AG04450 (cell line): ENCODE results near the gene RPL35A. TPM values are rescaled to one million over a fixed set of nuclear protein-coding genes. Genes with fewer than 3 reads are reported as not detected.

Experiments used
- CTCF ChIA-PET: fragments of 300-600, 350-600 bp; formaldehyde crosslinking; extraction: SDS; loops from one replicate; lab custom pipeline; 2022; ENCODE audit warnings: antibody characterized with exemption, inconsistent platforms; lab: Charles Lee
- POLR2A ChIA-PET: fragments of 350-600 bp; formaldehyde crosslinking; extraction: SDS; loops from one replicate; lab custom pipeline; 2021; ENCODE audit warnings: antibody characterized with exemption, inconsistent platforms; lab: Yijun Ruan, JAX
- DNase-seq: peaks from one replicate; pipeline ENCODE4 v3.0.0-alpha.2; 2011; ENCODE audit warnings: low read depth, low spot score
- H3K27ac ChIP-seq: one replicate; pipeline ENCODE4 v1.5.1; 2012; ENCODE audit warnings: low read depth, low read length, control low read depth
- H3K27me3 ChIP-seq: one replicate; pipeline ENCODE4 v1.6.0; 2012; ENCODE audit warnings: low read length; ENCODE audit not compliant: control insufficient read depth, insufficient read depth
- H3K4me3 ChIP-seq: 2 replicates; pipeline ENCODE4 v1.5.1; 2011; ENCODE audit warnings: mild to moderate bottlenecking, low read depth, low read length, control low read depth
- H3K9me3 ChIP-seq: 2 replicates; pipeline ENCODE4 v1.5.1; 2012; ENCODE audit warnings: low read length; ENCODE audit not compliant: control insufficient read depth, insufficient read depth
- CTCF ChIP-seq: IDR thresholded peaks from 2 replicates; pipeline ENCODE4 v1.5.1; 2011; ENCODE audit warnings: low read depth, low read length, control low read depth, inconsistent platforms
- polyA plus RNA-seq: library from polyadenylated mRNA; depleted of rRNA; stranded (reverse); fragments of >200 nt; gene quantifications from 2 replicates; pipeline ENCODE4 v1.2.3, GENCODE V29; 2011; rRNA removed
- small RNA-seq: library from RNA; depleted of rRNA; stranded (forward); fragments of <200 nt; gene quantifications from one replicate; pipeline ENCODE3, GENCODE V24; 2012; ENCODE audit warnings: low read depth; ENCODE audit not compliant: insufficient read length

RPL35A gene
- polyA plus RNA-seq, 1 experiment, result 1,562 TPM

DNA sequence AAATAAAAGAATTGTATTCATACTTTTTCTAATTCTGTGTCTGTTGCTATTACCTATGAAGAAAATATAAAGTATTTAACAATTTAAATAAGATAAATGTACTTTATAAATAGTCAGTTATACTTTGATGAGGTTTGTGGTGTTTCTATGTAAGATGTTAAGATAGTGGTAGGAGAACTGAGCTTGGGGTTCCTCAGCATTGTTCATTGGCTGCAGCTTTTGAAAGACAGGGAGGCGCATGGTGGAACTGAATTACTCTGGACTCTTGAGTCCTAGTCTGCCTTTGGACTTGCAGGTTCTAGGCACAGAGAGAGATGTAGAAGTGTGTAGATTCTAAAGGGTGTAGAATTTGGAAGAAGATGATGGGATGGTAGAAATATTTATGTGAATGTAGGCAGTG lies 33.1 kb downstream of the RPL35A start:
- Histone ChIP-seq H3K27ac (no peak overlapping the region), H3K4me3 (no peak overlapping the region), H3K9me3 (no peaks in the 10 kb centered on the region), H3K27me3 (no peaks in the 10 kb centered on the region)
- POLR2A ChIA-PET, result no interaction called here
- no peak for DNase-seq
- no peak for TF ChIP-seq CTCF
- CTCF ChIA-PET, result no interaction called here

- H3K27ac ChIP-seq, result no peak overlapping the region
- H3K9me3 ChIP-seq, result no peaks in the 10 kb centered on the region
- ChIA-PET POLR2A (no interaction called here), CTCF (no interaction called here)
- DNase-seq, result no peak
- TF ChIP-seq CTCF, result no peak
- H3K27me3 ChIP-seq, result no peaks in the 10 kb centered on the region
- H3K4me3 ChIP-seq, result no peak overlapping the region
Measured at GRCh38 chr3:197989651-197990050, 39.7 kb downstream of the RPL35A start.

DNA sequence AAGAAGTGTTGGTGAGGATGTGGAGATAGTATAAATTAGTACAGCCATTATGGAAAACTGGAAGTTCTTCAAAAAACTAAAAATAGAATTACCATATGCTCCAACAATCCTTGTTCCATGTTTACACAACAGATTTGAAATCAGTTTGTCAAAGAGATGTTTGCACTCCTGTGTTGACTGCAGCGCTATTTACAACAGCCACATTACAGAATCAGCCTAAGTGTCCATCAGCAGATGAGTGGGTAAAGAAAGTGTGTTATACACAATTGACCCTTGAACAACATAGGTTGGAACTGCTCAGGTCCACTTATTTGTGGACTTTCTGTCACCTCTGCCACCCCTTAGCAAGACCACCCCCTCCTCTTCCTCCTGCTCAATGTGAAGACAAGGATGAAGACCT lies 44.7 kb downstream of the RPL35A start:
- Histone ChIP-seq H3K27me3 (no peaks in the 10 kb centered on the region), H3K27ac (no peak overlapping the region), H3K9me3 (no peaks in the 10 kb centered on the region), H3K4me3 (no peak overlapping the region)
- DNase-seq, result no peak
- TF ChIP-seq CTCF, result no peak
- ChIA-PET POLR2A (no interaction called here), CTCF (no interaction called here)

- no peak for DNase-seq
- ChIA-PET CTCF (no interaction called here), POLR2A (no interaction called here)
- Histone ChIP-seq H3K4me3 (no peak overlapping the region), H3K9me3 (no peaks in the 10 kb centered on the region), H3K27me3 (no peaks in the 10 kb centered on the region), H3K27ac (no peak overlapping the region)
- no peak for TF ChIP-seq CTCF
Measured at GRCh38 chr3:197996855-197997254, 46.9 kb downstream of the RPL35A start.

DNA sequence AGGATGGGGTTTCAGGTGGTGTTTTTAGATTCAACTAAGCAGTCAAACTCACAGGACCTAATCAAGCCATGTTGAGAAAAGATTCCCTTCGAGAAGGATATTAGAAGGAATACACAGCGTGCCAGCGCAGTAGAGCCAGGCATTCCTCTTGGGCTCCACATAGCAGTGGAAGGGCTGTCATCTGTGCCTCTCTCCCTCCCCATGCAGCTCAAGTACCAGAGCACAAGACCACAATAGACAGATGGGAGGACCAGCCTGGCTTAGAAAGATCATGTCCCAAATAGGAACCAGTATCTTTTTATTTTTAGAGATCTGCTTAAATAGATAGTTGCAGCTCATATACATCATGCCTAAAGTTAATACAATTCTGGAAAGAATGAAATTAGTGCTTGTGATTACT lies 47.9 kb downstream of the RPL35A start:
- no peak for DNase-seq
- CTCF ChIA-PET, result no interaction called here
- POLR2A ChIA-PET, result no interaction called here
- H3K4me3 ChIP-seq, result no peak overlapping the region
- H3K27ac ChIP-seq, result no peak overlapping the region
- H3K9me3 ChIP-seq, result no peaks in the 10 kb centered on the region
- H3K27me3 ChIP-seq, result no peaks in the 10 kb centered on the region
- TF ChIP-seq CTCF, result no peak

Small RNA genes within 50 kb of the gene (small RNA-seq; reads per million reads assigned to genes)
- not detected for gene RNU6-621P

Other genes with a start within 250 kb of the RPL35A start
- gene RUBCN, start 213.3 kb upstream of the RPL35A start, polyA plus RNA-seq, result 8.8 and 9.4 TPM in 2 replicates
- gene FYTTD1, start 200.3 kb upstream of the RPL35A start, polyA plus RNA-seq, result 55.8 and 65.5 TPM in 2 replicates
- gene LRCH3, start 158.9 kb upstream of the RPL35A start, polyA plus RNA-seq, result 113 and 127 TPM in 2 replicates
- gene LMLN, start 10.0 kb downstream of the RPL35A start, polyA plus RNA-seq, result 5.1 and 6.4 TPM in 2 replicates